GM12891 (cell line): ENCODE measurements around the gene SFXN3.

Source experiments
- PAX5 ChIP-seq: IDR thresholded peaks from 2 replicates; pipeline ENCODE4 v1.6.1; 2011; ENCODE audit warnings: low read length, moderate library complexity, mild to moderate bottlenecking; ENCODE audit not compliant: insufficient read depth, severe bottlenecking
- POLR2A ChIP-seq: IDR thresholded peaks from 2 replicates; pipeline ENCODE4 v1.6.1; 2011; ENCODE audit warnings: low read depth, low read length, control low read depth
- POLR2AphosphoS5 ChIP-seq: IDR thresholded peaks from 2 replicates; pipeline ENCODE4 v1.6.1; 2011; ENCODE audit warnings: low read depth, low read length, control low read depth
- POU2F2 ChIP-seq: IDR thresholded peaks from 2 replicates; pipeline ENCODE4 v1.6.1; 2011; ENCODE audit warnings: low read depth, mild to moderate bottlenecking, control low read depth, low read length, moderate library complexity
- SPI1 ChIP-seq: IDR thresholded peaks from 2 replicates; pipeline ENCODE4 v1.6.1; 2011; ENCODE audit warnings: low read depth, low read length, control low read depth
- TAF1 ChIP-seq: IDR thresholded peaks from 2 replicates; pipeline ENCODE4 v1.6.1; 2011; ENCODE audit warnings: low read depth, low read length, control low read depth

DNA sequence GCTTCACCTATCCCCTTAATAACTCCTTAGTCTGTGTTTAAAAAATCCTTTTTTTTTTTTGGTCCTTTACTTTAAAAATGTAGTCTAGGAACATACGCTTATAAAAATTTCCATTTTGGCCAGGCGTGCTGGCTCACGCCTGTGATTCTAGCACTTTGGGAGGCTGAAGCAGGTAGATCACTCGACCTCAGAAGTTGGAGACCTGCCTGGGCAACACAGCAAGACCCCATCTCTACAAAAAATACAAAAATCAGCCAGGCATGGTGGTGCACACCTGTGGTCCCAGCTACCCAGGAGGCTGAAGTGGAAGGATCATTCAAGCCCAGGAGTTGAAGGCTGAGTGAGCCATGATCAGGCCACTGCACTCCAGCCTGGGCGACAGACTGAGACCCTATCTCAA lies 45.6 kb downstream of the SFXN3 start:
- TF ChIP-seq POLR2AphosphoS5 (no peak), TAF1 (no peak), POLR2A (no peak), POU2F2 (no peak), SPI1 (no peak), PAX5 (no peak)
